Measurements from ENCODE around the gene SLC14A1.

Gene SLC14A1

GRCh38 chr18:45731716-45732115 is 7.7 kb downstream of the SLC14A1 start:
- FAIRE-seq (no peak), DNase-seq (ENCODE audit: insufficient read length, low spot score) (no peak)
- no peak for TF ChIP-seq POLR2A (IDR thresholded peaks at IDR 0.05; ENCODE audit: low read depth, low read length)

GRCh38 chr18:45733535-45733934 is 9.6 kb downstream of the SLC14A1 start:
- FAIRE-seq: no peak
- no peak for DNase-seq (ENCODE audit: insufficient read length, low spot score)
- TF ChIP-seq POLR2A (IDR thresholded peaks at IDR 0.05; ENCODE audit: low read depth, low read length): no peak

DNA sequence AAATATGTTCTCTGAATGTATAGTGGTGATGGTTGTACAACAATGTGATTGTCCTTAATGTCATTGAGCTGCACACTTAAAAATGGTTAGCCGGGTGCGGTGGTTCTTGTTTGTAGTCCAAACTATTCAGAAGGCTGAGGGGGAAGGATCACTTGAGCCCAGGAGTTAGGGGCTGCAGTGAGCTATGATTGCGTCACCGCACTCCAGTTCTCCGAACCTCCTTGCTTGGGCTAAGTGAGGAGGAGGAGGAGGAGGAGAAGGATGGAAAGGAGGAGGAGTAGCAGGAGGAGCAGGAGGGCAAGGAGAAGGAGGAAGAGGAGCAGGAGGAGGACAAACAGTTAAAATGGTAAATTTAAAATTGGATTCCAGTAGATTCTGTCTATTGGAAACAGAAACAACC is 10.5 kb downstream of the SLC14A1 start:
- DNase-seq (ENCODE audit: insufficient read length, low spot score) (no peak), FAIRE-seq (no peak)
- TF ChIP-seq POLR2A (IDR thresholded peaks at IDR 0.05; ENCODE audit: low read depth, low read length): no peak

- TF ChIP-seq POLR2A (IDR thresholded peaks at IDR 0.05; ENCODE audit: low read depth, low read length): no peak
- FAIRE-seq (no peak), DNase-seq (ENCODE audit: insufficient read length, low spot score) (no peak)
These were observed 11.0 kb downstream of the SLC14A1 start for GRCh38 chr18:45734944-45735343.

DNA sequence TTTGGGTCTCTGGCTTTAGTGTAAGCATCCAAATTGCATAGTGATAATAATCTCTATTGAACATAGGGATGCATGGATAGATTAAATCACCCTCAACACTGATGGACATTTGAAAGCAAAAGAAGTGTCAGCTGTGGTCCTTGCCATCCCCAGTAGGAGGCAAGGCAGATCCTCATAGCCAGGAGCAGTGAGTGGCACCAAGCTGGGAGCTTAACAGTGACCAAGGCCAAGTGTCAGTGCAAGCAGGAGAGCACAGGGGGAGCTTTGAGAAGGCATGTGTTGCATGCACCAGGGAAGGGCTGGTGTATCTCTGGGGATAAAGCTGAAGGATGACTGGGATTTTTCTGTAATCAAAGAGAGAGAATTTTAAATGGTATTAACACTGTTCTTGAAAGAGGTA is 14.7 kb downstream of the SLC14A1 start:
- TF ChIP-seq POLR2A (IDR thresholded peaks at IDR 0.05; ENCODE audit: low read depth, low read length): no peak
- no peak for DNase-seq (ENCODE audit: insufficient read length, low spot score)
- no peak for FAIRE-seq

- FAIRE-seq: no peak
- DNase-seq (ENCODE audit: insufficient read length, low spot score): no peak
- no peak for TF ChIP-seq POLR2A (IDR thresholded peaks at IDR 0.05; ENCODE audit: low read depth, low read length)
These were observed 15.3 kb downstream of the SLC14A1 start for GRCh38 chr18:45739268-45739667.

- TF ChIP-seq POLR2A (IDR thresholded peaks at IDR 0.05; ENCODE audit: low read depth, low read length): no peak
- no peak for DNase-seq (ENCODE audit: insufficient read length, low spot score)
- FAIRE-seq: no peak
These were observed 15.9 kb downstream of the SLC14A1 start for GRCh38 chr18:45739848-45740247.

GRCh38 chr18:45741056-45741455 is 17.1 kb downstream of the SLC14A1 start:
- no peak for TF ChIP-seq POLR2A (IDR thresholded peaks at IDR 0.05; ENCODE audit: low read depth, low read length)
- no peak for FAIRE-seq
- no peak for DNase-seq (ENCODE audit: insufficient read length, low spot score)

DNA sequence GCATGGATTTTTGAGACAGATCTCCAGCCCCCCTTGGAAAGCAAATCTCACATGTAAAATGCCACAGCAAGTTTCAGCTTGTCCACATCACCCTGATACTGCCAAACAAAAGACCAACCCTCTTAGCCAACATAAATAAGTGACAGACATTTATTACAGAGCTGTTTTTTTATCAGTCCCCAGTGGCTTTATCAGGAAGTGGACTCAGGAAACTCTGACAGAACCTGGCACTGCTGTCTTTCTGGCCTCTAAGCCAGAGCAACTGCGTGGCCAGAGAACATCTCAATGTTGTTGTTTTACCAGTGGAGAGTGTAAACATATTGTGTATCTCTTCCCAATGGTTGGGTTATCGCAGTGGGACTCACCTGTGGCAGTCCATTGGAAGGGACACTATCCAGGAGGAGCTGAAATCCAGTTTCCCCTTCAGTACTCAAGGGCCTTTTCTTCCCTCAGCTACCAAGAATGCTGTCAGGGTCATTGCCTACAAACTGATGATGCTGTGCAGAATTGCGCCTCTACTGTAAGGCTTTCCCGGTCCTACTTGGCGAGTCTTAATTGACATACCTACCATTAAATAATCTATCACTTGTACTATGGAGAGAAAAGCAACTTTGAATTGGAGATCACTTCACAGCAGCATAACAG is 22.0 kb downstream of the SLC14A1 start:
- FAIRE-seq (no peak), DNase-seq (ENCODE audit: insufficient read length, low spot score) (no peak)
- TF ChIP-seq POLR2A (IDR thresholded peaks at IDR 0.05; ENCODE audit: low read depth, low read length): no peak

- TF ChIP-seq POLR2A (IDR thresholded peaks at IDR 0.05; ENCODE audit: low read depth, low read length): no peak
- FAIRE-seq (no peak), DNase-seq (ENCODE audit: insufficient read length, low spot score) (no peak)
These were observed 24.5 kb downstream of the SLC14A1 start for GRCh38 chr18:45748501-45748900.

GRCh38 chr18:45749918-45750689 is 26.1 kb downstream of the SLC14A1 start:
- no peak for FAIRE-seq
- no peak for DNase-seq (ENCODE audit: insufficient read length, low spot score)
- no peak for TF ChIP-seq POLR2A (IDR thresholded peaks at IDR 0.05; ENCODE audit: low read depth, low read length)

- DNase-seq (ENCODE audit: insufficient read length, low spot score) (no peak), FAIRE-seq (no peak)
- no peak for TF ChIP-seq POLR2A (IDR thresholded peaks at IDR 0.05; ENCODE audit: low read depth, low read length)
These were observed 27.8 kb downstream of the SLC14A1 start for GRCh38 chr18:45751766-45752165.

DNA sequence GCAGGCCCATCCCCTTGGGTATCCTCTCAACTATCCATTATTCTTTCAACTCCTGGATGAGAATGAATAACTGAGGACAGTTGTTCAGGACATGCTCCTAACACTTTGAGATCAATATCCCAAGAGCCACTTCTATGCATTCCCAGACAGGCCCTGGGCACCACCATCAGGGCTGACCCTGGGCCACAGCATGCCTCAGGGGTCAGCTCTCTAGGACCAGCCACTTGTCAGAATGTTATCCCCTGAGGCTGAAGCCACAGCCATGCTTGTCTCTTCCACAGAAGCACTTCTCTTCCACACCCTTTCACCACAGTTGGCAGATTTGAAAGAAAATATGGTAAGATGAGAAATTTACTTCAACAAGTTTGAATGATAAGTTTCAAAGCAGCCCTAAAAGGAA is 28.7 kb downstream of the SLC14A1 start:
- DNase-seq (ENCODE audit: insufficient read length, low spot score): no peak
- TF ChIP-seq POLR2A (IDR thresholded peaks at IDR 0.05; ENCODE audit: low read depth, low read length): no peak
- no peak for FAIRE-seq

DNA sequence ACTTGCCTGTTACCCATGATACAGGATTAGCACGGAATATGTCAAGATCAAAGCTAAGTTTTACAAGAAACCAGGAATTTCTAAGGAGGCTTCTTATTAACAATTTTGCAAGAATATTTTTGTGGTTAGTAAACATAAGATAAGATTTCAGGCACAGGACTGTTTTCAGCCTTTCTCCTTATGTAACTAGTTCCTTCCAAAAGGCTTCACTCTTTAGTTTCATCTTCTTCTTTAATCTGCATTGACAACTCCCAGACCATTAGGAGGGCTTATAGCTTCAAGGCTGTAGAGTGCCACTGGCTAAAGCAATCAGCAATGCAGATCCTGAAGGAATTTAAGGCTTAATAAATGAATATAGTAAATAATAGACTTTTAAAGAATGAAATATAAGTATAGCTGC is 29.3 kb downstream of the SLC14A1 start:
- no peak for DNase-seq (ENCODE audit: insufficient read length, low spot score)
- no peak for FAIRE-seq
- no peak for TF ChIP-seq POLR2A (IDR thresholded peaks at IDR 0.05; ENCODE audit: low read depth, low read length)

DNA sequence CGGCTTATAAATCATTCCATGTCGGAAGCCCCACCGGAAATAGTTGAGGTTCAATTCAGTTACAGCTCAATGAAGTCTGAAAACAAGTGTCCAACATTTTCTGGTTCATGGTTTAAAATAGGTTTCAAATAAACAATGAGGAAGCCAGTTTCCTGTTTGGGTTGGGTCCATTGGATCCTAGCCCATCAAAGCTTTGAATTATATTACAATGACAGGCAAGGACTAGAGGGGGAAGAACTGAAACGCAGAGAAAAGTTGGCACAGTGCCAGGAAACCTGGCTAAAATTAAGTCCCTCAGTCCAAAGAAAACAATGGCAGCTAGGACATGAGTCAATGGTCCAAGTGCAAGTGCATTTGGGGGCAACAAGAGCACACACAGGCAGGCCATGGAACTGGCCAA is 32.0 kb downstream of the SLC14A1 start:
- TF ChIP-seq POLR2A (IDR thresholded peaks at IDR 0.05; ENCODE audit: low read depth, low read length): no peak
- DNase-seq (ENCODE audit: insufficient read length, low spot score): no peak
- no peak for FAIRE-seq

Data from H54 (cell line).